CD4-positive, alpha-beta T cell treated with Interferon gamma for 1 hour (primary cell): ENCODE measurements around the gene ISCA2.
A peak's percentile ranks its signal among the peaks of the same experiment; 100 is the strongest.

Source experiments
- DNase-seq: peaks from one replicate; pipeline ENCODE4 v3.0.0-alpha.2; 2020

Gene ISCA2

GRCh38 chr14:74486164-74486563 is 7.4 kb upstream of the ISCA2 start:
- DNase-seq = no peak

DNA sequence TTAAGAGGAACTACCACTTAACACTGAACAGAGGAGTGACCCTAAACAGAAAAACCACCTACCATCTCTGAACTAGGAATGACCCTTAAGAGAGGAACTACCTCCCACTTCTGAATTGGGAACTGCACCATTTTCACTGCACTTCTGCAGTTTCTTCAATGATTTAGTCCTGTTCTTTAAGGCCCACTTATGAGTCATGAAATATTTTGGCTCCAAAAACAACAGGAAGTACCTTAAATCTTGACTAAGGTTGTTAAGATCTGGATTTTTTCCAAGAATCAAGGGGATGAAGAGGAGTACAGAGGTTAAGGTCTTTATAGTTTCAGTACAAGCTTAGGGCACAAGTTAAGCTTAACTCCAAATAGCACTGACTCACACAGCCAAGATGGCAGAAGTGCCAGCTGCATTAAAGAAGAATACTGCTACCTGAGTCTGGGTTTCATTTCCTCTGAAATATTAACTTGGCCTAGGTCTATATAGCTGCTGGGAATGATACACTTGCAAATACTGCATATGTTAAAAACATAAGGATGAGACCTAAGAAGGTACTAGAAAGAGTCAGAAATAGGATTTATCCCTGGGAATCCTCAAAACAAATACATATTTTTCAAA is 4.7 kb upstream of the ISCA2 start:
- DNase-seq = no peak

- no peak for DNase-seq
These were observed 3.1 kb upstream of the ISCA2 start for GRCh38 chr14:74490486-74490885.

GRCh38 chr14:74491956-74492775 is 1.4 kb upstream of the ISCA2 start:
- DNase-seq = peak; percentile 24

DNA sequence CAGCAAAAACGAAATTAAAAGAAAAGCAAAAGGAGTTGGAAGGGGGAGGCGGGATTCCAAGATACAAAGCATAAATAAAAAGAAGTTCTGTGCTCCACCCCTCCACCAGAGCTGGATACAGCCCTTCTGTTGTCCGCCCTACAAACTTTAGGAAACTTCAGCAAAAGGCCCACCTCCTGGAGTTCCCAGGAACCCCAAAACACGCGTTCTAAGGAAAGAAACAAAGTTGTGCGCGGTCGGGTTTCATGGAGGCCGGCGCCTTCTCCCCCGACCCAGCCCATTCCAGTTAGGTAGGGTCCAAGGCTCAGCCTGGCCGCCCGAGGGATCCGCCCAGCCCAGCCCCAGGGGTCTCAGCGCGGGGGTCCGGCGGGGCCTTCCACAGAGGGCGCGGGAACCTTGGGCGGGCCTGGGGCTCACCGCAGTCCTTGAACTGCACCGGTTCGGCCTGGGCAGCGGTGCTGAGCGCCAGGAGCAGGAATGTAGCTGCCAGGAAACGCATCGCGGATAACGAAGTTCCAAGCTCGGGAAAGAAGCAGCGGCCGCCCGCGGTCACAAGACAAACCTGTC is 706 bp upstream of the ISCA2 start, which contains the start of gene NPC2:
Gene NPC2 (minus strand): TSS at position 530 of the 567 bp plus-strand sequence. CDS start 31 bp downstream, at position 499.
- DNase-seq = no peak

GRCh38 chr14:74495356-74495755 is 1.8 kb downstream of the ISCA2 start:
- DNase-seq = no peak

DNA sequence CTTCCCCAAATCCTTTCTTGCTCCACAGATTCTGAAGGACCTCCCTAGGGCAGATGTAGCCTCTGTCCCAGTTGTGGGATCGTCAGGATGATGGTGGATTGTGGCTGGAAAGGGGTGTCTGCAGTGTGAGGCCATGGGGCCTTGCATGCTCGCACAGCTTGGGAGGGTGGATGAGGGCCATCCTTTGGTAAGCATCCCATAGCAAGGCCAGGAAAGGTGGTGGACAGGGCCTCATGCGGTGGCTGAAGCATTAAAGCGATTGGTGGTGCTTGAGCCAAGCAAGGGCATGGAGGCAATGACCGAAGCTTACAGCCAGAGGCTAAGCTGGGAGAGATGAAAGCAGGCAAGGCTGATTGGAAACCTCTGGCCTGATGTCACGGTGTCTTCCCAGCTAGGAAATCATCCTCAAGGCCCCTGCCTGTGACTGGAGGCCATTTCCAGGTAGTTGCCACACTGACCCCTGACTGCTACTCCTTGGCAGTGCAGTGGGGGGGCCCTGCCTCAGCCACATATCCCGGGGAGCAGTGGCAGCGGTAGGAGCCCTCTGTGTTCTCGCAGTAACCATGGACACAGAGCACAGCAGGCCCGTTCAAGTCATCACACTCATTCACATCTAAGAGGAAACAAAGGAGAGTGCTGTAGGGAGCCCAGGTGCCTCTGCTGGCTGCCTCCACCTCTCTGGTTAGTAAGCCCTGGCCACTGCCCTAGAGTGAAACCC is 7.0 kb downstream of the ISCA2 start:
- no peak for DNase-seq

GRCh38 chr14:74501135-74501614 is 7.6 kb downstream of the ISCA2 start:
- no peak for DNase-seq

DNA sequence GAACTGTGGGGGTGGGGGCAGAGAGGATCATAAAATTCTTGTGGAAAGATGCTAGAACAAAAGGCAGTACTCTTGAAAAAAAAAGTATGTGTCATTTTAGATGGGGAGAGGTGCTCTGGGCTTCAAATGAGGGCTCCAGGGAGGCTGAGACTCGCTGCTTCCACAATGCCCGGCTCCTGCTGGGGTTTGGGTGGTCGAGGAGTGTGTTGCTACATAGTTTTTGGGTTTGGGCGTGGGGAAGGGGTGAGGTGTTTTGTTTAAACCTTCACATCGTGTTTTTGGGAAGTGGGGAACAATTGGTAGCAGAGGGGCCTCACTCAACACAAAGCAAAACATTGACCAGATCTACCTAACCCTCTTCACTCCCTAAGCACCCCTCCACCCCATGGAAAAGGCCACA is 8.1 kb downstream of the ISCA2 start:
- DNase-seq = no peak

DNA sequence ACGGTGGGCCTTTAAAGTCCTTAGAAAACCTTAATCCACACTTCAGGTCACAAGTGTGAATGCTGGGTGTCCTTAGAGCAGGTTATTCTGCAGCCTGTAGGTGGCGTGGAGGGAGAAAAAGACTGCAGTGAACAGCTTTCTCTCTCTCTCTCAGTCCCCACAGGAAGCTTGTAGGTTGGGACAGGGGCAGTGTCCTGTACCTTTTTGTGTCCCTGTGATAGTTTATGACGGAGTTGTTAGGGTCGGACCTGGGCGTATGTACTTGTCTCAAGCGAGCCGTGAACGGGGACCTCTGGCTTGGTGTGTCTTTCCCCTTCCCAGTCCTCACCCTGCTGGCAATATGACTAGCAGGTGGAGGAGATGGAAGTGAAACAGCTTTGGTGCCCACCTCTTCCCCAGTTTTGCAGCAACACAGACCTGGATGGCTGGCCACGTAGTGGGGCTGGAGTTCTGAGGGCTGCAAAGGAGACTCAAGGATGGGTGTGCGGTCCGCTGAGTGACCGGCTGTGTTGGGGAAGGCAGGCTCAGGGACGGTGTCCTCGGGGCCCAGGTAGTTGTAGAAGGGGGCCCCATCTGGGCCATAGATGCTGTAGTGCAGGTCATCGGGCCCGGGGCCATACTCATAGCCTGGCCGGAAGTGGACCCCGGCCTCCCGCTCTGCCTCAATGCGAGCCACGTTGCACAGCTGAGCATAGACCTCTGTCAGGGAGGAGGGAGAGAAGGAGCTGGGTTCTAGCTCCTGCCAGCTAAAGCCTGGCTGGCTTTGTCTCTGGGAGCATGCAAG is 8.9 kb downstream of the ISCA2 start:
- no peak for DNase-seq

- no peak for DNase-seq
These were observed 9.8 kb downstream of the ISCA2 start for GRCh38 chr14:74503291-74503937.

GRCh38 chr14:74503938-74504335 is 10.4 kb downstream of the ISCA2 start:
- no peak for DNase-seq

DNA sequence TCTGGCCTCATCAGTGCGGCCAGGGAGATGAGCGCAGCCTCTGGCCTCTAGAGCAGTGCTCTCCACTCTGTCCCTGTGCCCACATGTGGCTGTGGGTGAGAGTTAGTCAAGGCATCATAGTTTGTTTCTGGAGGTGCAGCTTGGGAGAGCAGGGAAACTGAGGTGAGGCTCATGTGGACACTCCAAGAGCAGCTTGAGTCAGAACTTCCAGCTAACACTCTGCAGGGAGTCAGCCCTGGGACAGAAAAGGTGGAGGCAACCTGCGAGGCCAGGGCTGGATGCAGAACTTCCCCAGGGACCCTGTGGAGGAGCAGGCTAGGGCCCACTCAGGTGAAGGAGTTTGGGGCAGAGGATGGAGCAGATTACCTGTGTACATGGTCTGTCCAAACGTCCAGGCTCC is 10.8 kb downstream of the ISCA2 start:
- no peak for DNase-seq

GRCh38 chr14:74504874-74505720 is 11.5 kb downstream of the ISCA2 start:
- DNase-seq = no peak

DNA sequence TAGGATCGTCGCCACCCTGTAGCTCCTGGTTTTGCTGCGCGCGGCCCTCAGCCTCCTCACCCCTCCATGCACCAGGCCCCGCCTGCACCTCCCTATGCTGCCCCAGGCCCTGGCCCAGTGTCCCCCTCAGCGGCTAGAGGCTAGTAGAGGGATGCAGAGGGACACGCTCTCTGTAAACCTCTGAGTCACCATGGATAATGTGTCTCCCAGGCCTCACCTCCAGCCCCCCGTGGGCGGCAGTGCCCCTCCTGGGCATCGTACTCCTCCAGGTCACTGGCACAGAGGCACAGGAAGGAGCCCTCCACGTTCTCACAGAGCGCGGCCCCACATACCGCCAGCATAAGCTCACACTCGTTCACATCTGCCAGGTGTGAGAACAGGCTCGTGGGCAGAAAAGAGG is 12.3 kb downstream of the ISCA2 start:
- DNase-seq = no peak

DNA sequence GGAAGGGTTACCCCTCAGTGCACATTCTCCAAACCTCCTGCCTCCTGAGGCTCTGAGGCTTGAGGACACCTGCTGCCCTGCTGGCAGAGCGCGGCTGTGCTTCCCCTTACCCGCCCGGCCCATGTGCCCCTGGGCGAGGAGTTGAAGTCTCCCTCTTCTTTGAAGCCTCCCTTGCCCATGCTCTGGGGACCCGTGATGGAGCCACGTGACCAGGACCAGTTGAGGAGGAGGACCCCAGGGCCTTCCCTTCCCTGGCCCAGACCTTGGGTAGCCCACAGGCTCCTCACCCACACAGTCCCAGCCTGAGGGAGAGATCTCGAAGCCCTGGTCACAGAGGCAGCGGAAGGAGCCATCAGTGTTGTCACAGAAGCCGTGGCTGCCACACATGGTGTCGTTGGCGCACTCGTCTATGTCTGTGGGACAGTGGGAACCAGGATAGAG is 12.9 kb downstream of the ISCA2 start:
- no peak for DNase-seq

DNA sequence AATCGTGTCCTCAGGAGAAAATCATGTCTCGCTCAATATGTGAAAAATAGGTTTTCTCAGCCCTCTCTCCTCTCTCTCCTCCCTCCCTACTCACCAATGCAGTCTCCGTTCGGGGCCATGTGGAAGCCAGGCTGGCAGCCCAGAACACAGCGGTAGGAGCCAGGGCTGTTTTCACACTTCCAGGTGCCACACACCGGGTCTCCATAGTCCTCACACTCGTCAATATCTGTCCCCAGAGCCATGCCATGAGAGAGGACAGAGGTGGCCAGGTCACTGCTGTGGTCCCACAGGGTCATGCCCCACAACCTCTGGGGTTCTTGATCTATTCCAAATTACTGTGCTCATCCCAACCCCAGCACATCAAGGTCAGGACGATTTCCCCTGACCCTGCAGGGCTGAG is 13.5 kb downstream of the ISCA2 start:
- no peak for DNase-seq

DNA sequence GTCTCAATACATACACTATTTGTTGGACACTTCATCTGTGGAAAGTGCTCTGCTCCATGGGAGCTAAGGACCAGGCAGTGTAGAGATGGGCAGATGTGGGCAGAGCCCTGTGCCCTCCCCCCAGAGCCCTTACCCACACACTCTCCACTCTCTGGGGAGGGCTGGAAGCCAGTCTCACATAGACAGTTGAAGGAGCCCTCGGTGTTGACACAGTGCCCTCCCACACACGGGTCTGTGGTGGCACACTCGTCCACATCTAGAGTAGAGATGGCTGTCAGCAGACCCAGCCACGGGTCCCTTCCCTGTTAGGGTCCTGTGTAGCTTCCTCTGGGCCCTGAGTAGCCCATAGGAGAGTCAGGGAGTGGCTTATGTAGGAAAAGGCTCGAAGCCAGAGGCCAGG is 14.3 kb downstream of the ISCA2 start:
- no peak for DNase-seq

GRCh38 chr14:74508292-74508731 is 14.7 kb downstream of the ISCA2 start:
- DNase-seq = no peak

DNA sequence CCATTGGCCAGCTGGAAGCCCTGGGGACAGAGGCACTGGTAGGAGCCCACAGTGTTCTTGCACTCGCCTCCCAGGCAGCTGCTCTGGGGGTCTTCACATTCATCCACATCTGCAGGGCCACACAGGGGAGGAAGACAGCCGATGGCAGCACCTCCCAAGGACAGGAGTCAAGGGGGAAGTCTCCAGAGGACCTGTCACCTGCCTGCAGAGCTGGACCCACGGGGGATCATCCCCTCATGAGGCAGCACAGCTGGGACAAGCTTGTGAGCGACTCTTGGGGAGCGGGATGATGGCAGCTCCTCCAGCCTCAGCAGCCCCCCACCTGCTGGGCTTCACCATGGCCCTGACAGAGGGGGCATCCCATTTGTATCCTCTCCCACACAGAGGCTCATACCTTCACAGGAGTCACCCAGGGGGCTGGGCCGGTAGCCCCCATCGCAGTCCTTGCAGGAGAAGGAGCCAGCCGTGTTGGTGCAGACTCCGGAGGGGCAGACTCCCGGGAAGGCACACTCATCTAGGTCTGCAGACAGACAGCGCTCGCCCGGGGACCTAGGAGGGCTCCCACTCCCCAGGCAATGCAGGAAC is 15.4 kb downstream of the ISCA2 start:
- no peak for DNase-seq
